ENCODE results near the gene PCDHA5. TPM values are rescaled to one million over a fixed set of nuclear protein-coding genes. Genes with fewer than 3 reads are reported as not detected.
"Not testable (repeated sequence)": the region's sequence is repeated elsewhere in the genome, so short reads cannot be mapped to it uniquely, and the experiment has no call there.

The PCDHA5 gene
- 1 to 10 TPM in 1 of 7 donors, under 1 TPM in 6; 0.11 to 1.4 (median 0.54) TPM for total RNA-seq
- under 1 TPM; 0.07 to 0.08 TPM for polyA plus RNA-seq
- long read RNA-seq, donor 1: 0 reads
- long read RNA-seq, donor 2: 0 reads
- long read RNA-seq, donor 3: 0 reads

- Histone ChIP-seq H3K27ac (no peak within 1 kb of the TSS), H3K4me3 (no peak within 1 kb of the TSS), H3K27me3 (no peaks in the 10 kb centered on the region), H3K4me1 (ENCODE audit: insufficient read depth) (no peaks in the 10 kb centered on the region), H3K36me3 (no peaks in the 10 kb centered on the region), H3K9me3 (peaks cover 0 to 8% of the 10 kb centered on the region in 2 donors)
- 22 to 34% (median 31%) methylated on average over 39 of the region's 39 CpGs for WGBS, 3 donors
- intact Hi-C loops (cut with DNase I): no loop called here
- DNase-seq: peak in 1 of 5 donors; percentile 44
- TF ChIP-seq CTCF (IDR thresholded peaks at IDR 0.05) (no peak), EP300 (IDR thresholded peaks at IDR 0.05) (no peak), POLR2A (IDR thresholded peaks at IDR 0.05) (no peak)
Observed at GRCh38 chr5:140821375-140822280, at the start of gene PCDHA5. Gene PCDHA5 (plus strand): TSS chr5:140821613.

GRCh38 chr5:140780512-140780911 is 40.9 kb upstream of the PCDHA5 start:
- Histone ChIP-seq H3K9me3 (peaks cover 0 to 6% of the 10 kb centered on the region in 2 donors), H3K27ac (no peak overlapping the region), H3K4me1 (ENCODE audit: insufficient read depth) (no peaks in the 10 kb centered on the region), H3K4me3 (no peak overlapping the region), H3K27me3 (no peaks in the 10 kb centered on the region), H3K36me3 (no peaks in the 10 kb centered on the region)
- intact Hi-C loops (cut with DNase I): no loop called here
- no peak for DNase-seq
- TF ChIP-seq EP300 (IDR thresholded peaks at IDR 0.05): no peak
- TF ChIP-seq CTCF (IDR thresholded peaks at IDR 0.05): no peak
- no peak for TF ChIP-seq POLR2A (IDR thresholded peaks at IDR 0.05)
- 74 to 100% (median 78%) methylated on average over 1 of the region's 1 CpG for WGBS, 3 donors

GRCh38 chr5:140785905-140786686 is 35.3 kb upstream of the PCDHA5 start, which contains the start of gene PCDHA1:
Gene PCDHA1 (plus strand): TSS chr5:140786140.
- TF ChIP-seq EP300 (IDR thresholded peaks at IDR 0.05): no peak
- TF ChIP-seq CTCF (IDR thresholded peaks at IDR 0.05): no peak
- no peak for TF ChIP-seq POLR2A (IDR thresholded peaks at IDR 0.05)
- Histone ChIP-seq H3K4me1 (ENCODE audit: insufficient read depth) (no peaks in the 10 kb centered on the region), H3K27ac (no peak within 1 kb of the TSS), H3K4me3 (no peak within 1 kb of the TSS), H3K27me3 (no peaks in the 10 kb centered on the region), H3K36me3 (no peaks in the 10 kb centered on the region), H3K9me3 (peaks cover 0 to 35% of the 10 kb centered on the region in 2 donors)
- DNase-seq: no peak
- intact Hi-C loops (cut with DNase I): no loop called here
- WGBS, 3 donors: 13 to 32% (median 30%) methylated on average over 29 of the region's 29 CpGs

- intact Hi-C loops (cut with DNase I); H3K27me3 ChIP-seq; H3K4me3 ChIP-seq; H3K27ac ChIP-seq; H3K4me1 ChIP-seq (ENCODE audit: insufficient read depth); H3K36me3 ChIP-seq; DNase-seq: not testable (repeated sequence)
- H3K9me3 ChIP-seq: peaks cover 0 to 29% of the 10 kb centered on the region in 2 donors
- 35 to 50% (median 48%) methylated on average over 38 to 44 of the region's 44 CpGs for WGBS, 3 donors
Observed at GRCh38 chr5:140787422-140787821, 34.0 kb upstream of the PCDHA5 start.

- DNase-seq; H3K27ac ChIP-seq; H3K27me3 ChIP-seq; H3K36me3 ChIP-seq; intact Hi-C loops (cut with DNase I); H3K4me1 ChIP-seq (ENCODE audit: insufficient read depth); H3K4me3 ChIP-seq: not testable (repeated sequence)
- WGBS, 3 donors: 31 to 52% (median 45%) methylated on average over 70 of the region's 70 CpGs
- peaks cover 0 to 29% of the 10 kb centered on the region in 2 donors for H3K9me3 ChIP-seq
Observed at GRCh38 chr5:140787849-140788504, 33.4 kb upstream of the PCDHA5 start.
